MG63 (cell line): ENCODE data around the gene RPS28. TPM values are rescaled to one million over a fixed set of nuclear protein-coding genes. Genes with fewer than 3 reads are reported as not detected.

Source experiments
- total RNA-seq: library from RNA; depleted of rRNA; stranded (reverse); fragments of >200 nt; shearing (Covaris generic); gene quantifications from 2 replicates; pipeline ENCODE4 v1.2.3, GENCODE V29; 2014; ENCODE audit warnings: low replicate concordance; rRNA removed

Gene RPS28
- total RNA-seq, 1 experiment from 2014 or later, result 1,599 TPM

Other genes starting within 250 kb of the RPS28 start
- not detected in 2 replicates for gene FBN3, start 171.9 kb upstream of the RPS28 start, total RNA-seq
- 9.9 and 20.3 TPM in 2 replicates for gene CERS4, start 112.1 kb upstream of the RPS28 start, total RNA-seq
- 99.8 and 129 TPM in 2 replicates for gene CD320, start 13.1 kb upstream of the RPS28 start, total RNA-seq
- gene NDUFA7, start 121 bp upstream of the RPS28 start, total RNA-seq, result 10.3 and 40.1 TPM in 2 replicates
- 0.20 TPM in 1 of 2 replicates, not detected in the other for gene KANK3, start 21.8 kb downstream of the RPS28 start, total RNA-seq
- 46.7 and 64.6 TPM in 2 replicates for gene ANGPTL4, start 42.7 kb downstream of the RPS28 start, total RNA-seq
- 17.0 and 39.8 TPM in 2 replicates for gene RAB11B, start 68.9 kb downstream of the RPS28 start, total RNA-seq
- gene MARCHF2, start 91.8 kb downstream of the RPS28 start, total RNA-seq, result 60.2 and 89.4 TPM in 2 replicates
- 95.3 and 126 TPM in 2 replicates for gene HNRNPM, start 123.5 kb downstream of the RPS28 start, total RNA-seq
- gene PRAM1, start 181.1 kb downstream of the RPS28 start, total RNA-seq, result not detected in 2 replicates
- gene ZNF414, start 192.7 kb downstream of the RPS28 start, total RNA-seq, result 0.86 and 2.0 TPM in 2 replicates